ENCODE results near the gene COPA. TPM values are rescaled to one million over a fixed set of nuclear protein-coding genes. Genes with fewer than 3 reads are reported as not detected.
A peak's percentile ranks its signal among the peaks of the same experiment; 100 is the strongest.

The COPA gene
- total RNA-seq, 4 donors from 2014 or later, result 59.0 to 103 (median 85.9) TPM

GRCh38 chr1:160308451-160309184 is 34.4 kb downstream of the COPA start:
- no peaks in the 10 kb centered on the region for H3K9me3 ChIP-seq
- DNase-seq (no peak), ATAC-seq (no peak)
- H3K27ac ChIP-seq, result no peak overlapping the region
- no peak for TF ChIP-seq CTCF (IDR thresholded peaks at IDR 0.05 in 4 of 5, conservative IDR thresholded peaks at IDR 0.05 in 1 of 5)
- TF ChIP-seq POLR2A (IDR thresholded peaks at IDR 0.05), result no peak
- H3K4me1 ChIP-seq, result no peaks in the 10 kb centered on the region
- H3K27me3 ChIP-seq, result no peaks in the 10 kb centered on the region
- H3K36me3 ChIP-seq, result peaks cover 13 to 99% of the 10 kb centered on the region in 2 donors
- in situ Hi-C loops (cut with MboI; ENCODE audit: low sequenced_read_pairs in 4 of 4) (no loop called here), intact Hi-C loops (cut with DNase I; ENCODE audit: low total_unique reads) (no loop called here)
- H3K4me3 ChIP-seq, result no peak overlapping the region

DNA sequence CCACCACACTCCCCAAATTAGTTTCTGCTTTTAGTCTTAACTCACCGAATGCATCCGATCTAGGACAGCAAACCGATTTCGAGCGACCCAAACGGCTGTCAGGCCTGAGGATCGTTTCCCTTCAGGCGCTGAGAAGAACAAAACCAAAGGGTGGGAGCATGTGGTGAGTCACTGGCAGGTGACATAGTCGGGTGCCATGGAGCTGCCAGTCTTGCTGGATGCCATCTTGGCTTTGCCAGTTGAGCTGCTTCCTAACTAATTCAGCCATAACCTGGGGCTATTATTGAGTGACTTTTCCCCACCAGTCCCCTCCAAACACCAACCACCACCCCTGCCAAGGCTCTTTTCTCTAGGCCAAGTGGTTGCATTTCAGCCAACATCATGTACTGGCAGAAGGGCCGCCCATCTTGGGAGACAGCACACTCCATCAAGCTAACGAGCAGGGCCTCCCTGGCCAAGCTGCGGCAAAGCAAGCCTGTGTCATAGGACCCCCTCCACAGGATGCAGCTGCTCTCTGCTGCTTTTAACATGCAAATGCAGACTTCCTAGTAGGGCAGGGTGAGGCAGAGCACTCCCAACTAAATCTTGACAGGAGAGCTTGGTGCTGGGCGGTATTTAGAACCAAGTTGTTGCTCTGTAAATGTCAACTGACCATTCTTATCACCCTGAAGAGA is 35.8 kb downstream of the COPA start:
- H3K4me1 ChIP-seq, result no peaks in the 10 kb centered on the region
- in situ Hi-C loops (cut with MboI; ENCODE audit: low sequenced_read_pairs in 4 of 4) (no loop called here), intact Hi-C loops (cut with DNase I; ENCODE audit: low total_unique reads) (no loop called here)
- H3K36me3 ChIP-seq, result peaks cover 16 to 97% of the 10 kb centered on the region in 2 donors
- H3K9me3 ChIP-seq, result no peaks in the 10 kb centered on the region
- peak overlapping the region in 1 of 4 donors; percentile 32 for H3K27ac ChIP-seq
- DNase-seq, result no peak
- TF ChIP-seq CTCF (IDR thresholded peaks at IDR 0.05 in 4 of 5, conservative IDR thresholded peaks at IDR 0.05 in 1 of 5) (no peak), POLR2A (IDR thresholded peaks at IDR 0.05) (no peak)
- H3K27me3 ChIP-seq, result no peaks in the 10 kb centered on the region
- ATAC-seq, result no peak
- no peak overlapping the region for H3K4me3 ChIP-seq

- H3K36me3 ChIP-seq, result peaks cover 15 to 89% of the 10 kb centered on the region in 2 donors
- intact Hi-C loops (cut with DNase I; ENCODE audit: low total_unique reads), result no loop called here
- no peak overlapping the region for H3K27ac ChIP-seq
- in situ Hi-C loops (cut with MboI; ENCODE audit: low sequenced_read_pairs in 4 of 4), result no loop called here
- ATAC-seq (no peak), DNase-seq (no peak)
- no peak overlapping the region for H3K4me3 ChIP-seq
- no peak for TF ChIP-seq CTCF (IDR thresholded peaks at IDR 0.05 in 4 of 5, conservative IDR thresholded peaks at IDR 0.05 in 1 of 5)
- TF ChIP-seq POLR2A (IDR thresholded peaks at IDR 0.05), result no peak
- no peaks in the 10 kb centered on the region for H3K9me3 ChIP-seq
- no peaks in the 10 kb centered on the region for H3K4me1 ChIP-seq
- no peaks in the 10 kb centered on the region for H3K27me3 ChIP-seq
Observed at GRCh38 chr1:160300173-160300572, 42.9 kb downstream of the COPA start.

GRCh38 chr1:160296036-160296435 is 47.0 kb downstream of the COPA start:
- intact Hi-C loops (cut with DNase I; ENCODE audit: low total_unique reads) (no loop called here), in situ Hi-C loops (cut with MboI; ENCODE audit: low sequenced_read_pairs in 4 of 4) (loop anchor here in 1 of 4 donors (25.0 kb wide), 1 partner anchor 209 kb away; the partner anchor contains the start of genes IGSF8 and KCNJ9)
- H3K4me3 ChIP-seq, result no peak overlapping the region
- no peaks in the 10 kb centered on the region for H3K27me3 ChIP-seq
- no peak for DNase-seq
- no peak overlapping the region for H3K27ac ChIP-seq
- ATAC-seq, result no peak
- H3K9me3 ChIP-seq, result no peaks in the 10 kb centered on the region
- TF ChIP-seq CTCF (IDR thresholded peaks at IDR 0.05 in 4 of 5, conservative IDR thresholded peaks at IDR 0.05 in 1 of 5), result no peak
- no peak for TF ChIP-seq POLR2A (IDR thresholded peaks at IDR 0.05)
- peaks cover 8 to 99% of the 10 kb centered on the region in 2 donors for H3K36me3 ChIP-seq
- no peaks in the 10 kb centered on the region for H3K4me1 ChIP-seq

All from gastrocnemius medialis (tissue), 4 donors.